A673 (cell line): ENCODE measurements around the gene BHLHA9.

Experiments used
- CTCF ChIP-seq: fragments of 300-800, 200-600 bp; sonication (generic); conservative IDR thresholded peaks from 2 replicates; pipeline ENCODE4 v1.5.1; 2017; ENCODE audit warnings: low read depth, mild to moderate bottlenecking, antibody characterized with exemption, low read length, moderate library complexity, mixed read lengths
- EZH2 ChIP-seq: fragments of 200-600 bp; sonication (generic); IDR thresholded peaks from 2 replicates; pipeline ENCODE4 v1.6.1; 2017; ENCODE audit warnings: borderline replicate concordance, low read depth, mild to moderate bottlenecking, mixed read lengths, antibody characterized with exemption, low read length; ENCODE audit not compliant: poor library complexity, severe bottlenecking

- no peak for TF ChIP-seq CTCF
- no peak for TF ChIP-seq EZH2
These were observed 35.8 kb upstream of the BHLHA9 start for GRCh38 chr17:1234455-1234854.
